ENCODE data around the gene CACNA1C.
A peak's percentile ranks its signal among the peaks of the same experiment; 100 is the strongest.

Gene CACNA1C

DNA sequence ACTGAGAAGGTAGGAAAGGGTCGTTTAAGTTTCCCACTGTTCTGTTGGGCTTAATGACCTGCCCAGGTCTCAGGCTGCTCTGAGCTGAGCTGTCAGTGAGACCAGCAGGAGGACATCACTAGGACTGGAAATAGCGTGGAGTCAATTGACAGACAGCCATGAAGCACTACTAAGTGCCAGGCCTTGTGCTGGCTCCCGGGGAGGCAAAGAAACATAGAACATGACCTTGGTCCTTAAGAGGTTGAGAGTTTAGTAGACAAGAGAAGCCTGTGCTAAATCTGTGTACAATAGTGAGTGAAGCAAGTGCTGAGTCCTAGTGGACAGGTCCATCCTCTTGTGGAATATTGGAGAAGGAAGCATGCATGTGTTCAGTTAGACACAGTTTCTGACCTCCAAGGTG, 239.2 kb downstream of the CACNA1C start:
- Histone ChIP-seq H3K9me3 (no peaks in the 10 kb centered on the region), H3K4me1 (no peaks in the 10 kb centered on the region), H3K36me3 (no peaks in the 10 kb centered on the region), H3K4me3 (ENCODE audit: low read depth, low read length) (no peak overlapping the region), H3K27me3 (peaks cover 4% of the 10 kb centered on the region)
- no peak for TF ChIP-seq CTCF (IDR thresholded peaks at IDR 0.05; ENCODE audit: low read depth, low read length)
- no peak for DNase-seq

- no peak for TF ChIP-seq CTCF (IDR thresholded peaks at IDR 0.05; ENCODE audit: low read depth, low read length)
- no peak overlapping the region for H3K4me3 ChIP-seq (ENCODE audit: low read depth, low read length)
- no peaks in the 10 kb centered on the region for H3K9me3 ChIP-seq
- H3K36me3 ChIP-seq: no peaks in the 10 kb centered on the region
- H3K4me1 ChIP-seq: no peaks in the 10 kb centered on the region
- H3K27me3 ChIP-seq: no peaks in the 10 kb centered on the region; the same call in none of the 2 replicates
- DNase-seq: no peak
Observed at GRCh38 chr12:2292560-2292959, 239.8 kb downstream of the CACNA1C start.

DNA sequence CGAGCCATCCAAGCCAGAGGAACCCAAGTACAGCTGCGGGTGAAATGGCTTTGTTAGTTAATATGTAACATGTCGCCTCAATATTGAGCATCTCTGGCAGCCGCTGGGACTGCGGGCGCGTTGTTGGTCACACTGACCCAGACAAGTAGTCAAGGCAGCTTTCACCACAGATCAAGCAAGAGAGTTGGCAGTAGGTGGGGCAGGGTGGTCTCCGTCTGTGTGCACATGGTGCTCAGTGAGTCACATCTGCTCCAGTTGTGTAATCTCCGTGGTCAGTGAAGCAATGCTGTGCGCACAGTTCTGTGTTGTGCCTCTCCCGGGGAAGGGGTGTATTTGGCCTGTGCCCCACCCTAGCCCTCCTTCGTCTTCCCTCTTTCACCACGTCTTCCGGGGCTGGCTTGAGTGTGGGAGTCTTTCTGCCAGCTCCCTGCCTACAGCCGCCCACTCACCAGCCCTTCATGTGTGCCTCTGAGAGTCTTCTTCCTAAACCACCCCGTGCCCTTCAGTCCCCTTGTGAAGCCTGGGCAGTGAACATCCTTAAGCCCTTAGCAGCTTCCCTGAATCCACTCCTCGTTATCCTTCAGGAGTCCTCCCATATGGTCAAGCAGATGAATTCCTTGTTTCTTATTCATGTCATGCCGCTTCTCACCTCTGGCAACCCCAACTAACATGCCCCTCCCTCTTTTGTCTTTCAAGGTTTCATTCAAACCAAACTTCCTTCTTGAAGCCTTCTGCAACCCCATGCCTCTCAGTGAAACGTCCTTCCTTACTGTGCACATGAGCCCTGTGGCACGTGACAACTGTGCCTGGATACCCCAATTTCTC, 242.1 kb downstream of the CACNA1C start:
- no peaks in the 10 kb centered on the region for H3K36me3 ChIP-seq
- H3K4me3 ChIP-seq (ENCODE audit: low read depth, low read length): no peak overlapping the region
- no peaks in the 10 kb centered on the region for H3K4me1 ChIP-seq
- H3K27me3 ChIP-seq: no peaks in the 10 kb centered on the region; the same call in 1 of the 2 replicates
- no peak for TF ChIP-seq CTCF (IDR thresholded peaks at IDR 0.05; ENCODE audit: low read depth, low read length)
- H3K9me3 ChIP-seq: no peaks in the 10 kb centered on the region
- no peak for DNase-seq

DNA sequence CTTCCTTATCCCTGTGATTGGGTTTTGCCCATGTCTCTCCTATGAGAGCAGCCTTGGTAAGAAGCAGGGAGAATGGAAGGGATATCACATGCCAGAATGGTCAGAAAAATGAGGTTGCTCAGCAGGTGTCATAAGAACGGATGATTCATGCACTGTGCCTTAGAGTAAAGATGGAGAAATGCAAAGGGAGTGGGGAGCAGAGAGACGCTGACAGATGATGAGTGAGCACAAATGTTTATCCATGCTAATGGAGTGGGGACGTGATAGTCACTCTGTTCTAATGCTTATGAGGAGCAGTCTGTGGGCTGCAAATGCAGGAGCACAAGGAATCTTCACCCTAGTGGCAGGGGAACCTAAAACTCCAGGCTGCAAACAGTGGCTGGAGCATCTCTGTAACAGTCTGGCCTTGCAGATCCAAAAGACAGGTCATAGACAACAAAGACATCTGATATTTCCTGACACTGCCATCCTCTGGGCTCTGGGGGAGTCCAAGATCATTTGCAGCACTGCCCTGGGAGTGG, 243.2 kb downstream of the CACNA1C start:
- Histone ChIP-seq H3K4me1 (no peaks in the 10 kb centered on the region), H3K4me3 (ENCODE audit: low read depth, low read length) (no peak overlapping the region), H3K27me3 (peaks cover 2% of the 10 kb centered on the region), H3K36me3 (no peaks in the 10 kb centered on the region), H3K9me3 (no peaks in the 10 kb centered on the region)
- DNase-seq: no peak
- TF ChIP-seq CTCF (IDR thresholded peaks at IDR 0.05; ENCODE audit: low read depth, low read length): no peak

DNA sequence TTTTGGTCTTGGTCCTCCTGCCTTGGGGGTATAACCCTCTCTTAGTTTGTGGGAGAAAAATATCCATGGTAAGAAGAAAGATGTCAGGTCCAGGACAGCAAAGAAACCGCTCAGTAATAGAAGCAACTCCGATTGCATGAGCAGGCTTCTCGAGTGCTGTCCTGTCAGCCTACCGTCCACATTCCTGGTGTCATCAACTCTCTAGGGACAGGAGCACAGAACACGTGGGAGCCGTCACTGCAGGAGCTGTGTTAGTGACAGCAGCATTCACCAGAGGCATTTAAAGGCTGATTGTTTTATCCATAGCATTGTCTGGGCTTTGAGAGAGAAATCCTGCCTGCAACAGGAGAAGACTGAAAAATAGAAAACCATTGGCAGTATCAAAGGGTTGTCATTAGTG, 244.2 kb downstream of the CACNA1C start:
- Histone ChIP-seq H3K36me3 (no peaks in the 10 kb centered on the region), H3K27me3 (peaks cover 4% of the 10 kb centered on the region), H3K9me3 (no peaks in the 10 kb centered on the region), H3K4me3 (ENCODE audit: low read depth, low read length) (no peak overlapping the region), H3K4me1 (no peaks in the 10 kb centered on the region)
- TF ChIP-seq CTCF (IDR thresholded peaks at IDR 0.05; ENCODE audit: low read depth, low read length): no peak
- DNase-seq: peak; percentile 32

DNA sequence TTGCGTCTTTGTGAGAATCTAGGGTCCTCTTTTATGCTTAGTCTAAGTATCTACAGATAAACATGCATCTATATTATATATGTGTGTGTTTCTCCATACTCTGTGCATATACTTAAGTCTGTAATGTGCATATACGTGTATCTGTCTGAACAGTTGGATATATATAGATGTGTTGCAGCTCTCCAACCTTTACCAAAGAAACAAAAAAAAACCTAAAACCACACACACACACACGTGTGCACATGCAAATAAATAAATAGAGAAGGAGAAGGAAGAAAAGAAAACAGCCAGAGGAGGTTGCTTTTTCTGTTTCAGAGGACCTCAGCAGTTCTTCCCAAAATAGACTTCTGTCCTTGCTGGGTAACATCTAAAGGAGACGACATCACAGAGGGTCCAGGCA, 244.9 kb downstream of the CACNA1C start:
- no peak for DNase-seq

More for the DNA sequence above, 244.9 kb downstream of the CACNA1C start:
- TF ChIP-seq CTCF (IDR thresholded peaks at IDR 0.05; ENCODE audit: low read depth, low read length): no peak
- Histone ChIP-seq H3K9me3 (no peaks in the 10 kb centered on the region), H3K36me3 (no peaks in the 10 kb centered on the region), H3K4me3 (ENCODE audit: low read depth, low read length) (no peak overlapping the region), H3K27me3 (peaks cover 4% of the 10 kb centered on the region), H3K4me1 (no peaks in the 10 kb centered on the region)
